Neural progenitor cell (in vitro differentiated cells): ENCODE measurements around the gene PPARGC1A. TPM values are rescaled to one million over a fixed set of nuclear protein-coding genes. Genes with fewer than 3 reads are reported as not detected.

ENCODE experiments used
- DNase-seq: peaks from one replicate; pipeline ENCODE4 v3.0.0-alpha.2; 2016; ENCODE audit warnings: low spot score
- H2AFZ ChIP-seq: fragments of 200-600 bp; sonication (generic); replicated peaks from 2 replicates; pipeline ENCODE4 v1.6.1; 2016; ENCODE audit warnings: antibody characterized with exemption
- H3F3A ChIP-seq: fragments of 200-600 bp; sonication (generic); 2 replicates; pipeline ENCODE4 v1.6.1; 2016; ENCODE audit warnings: antibody characterized with exemption, low read depth
- H3K27ac ChIP-seq: fragments of 200-600 bp; sonication (generic); 2 replicates; pipeline ENCODE4 v1.5.1; 2016; ENCODE audit warnings: mild to moderate bottlenecking
- H3K27me3 ChIP-seq: fragments of 200-600 bp; sonication (generic); 2 replicates; pipeline ENCODE4 v1.6.1; 2016; ENCODE audit warnings: mild to moderate bottlenecking, moderate library complexity
- H3K36me3 ChIP-seq: fragments of 200-600 bp; sonication (generic); 2 replicates; pipeline ENCODE4 v1.5.1; 2016
- H3K4me1 ChIP-seq: fragments of 200-600 bp; sonication (generic); 2 replicates; pipeline ENCODE4 v1.6.1; 2016; ENCODE audit warnings: mixed run types
- H3K4me2 ChIP-seq: fragments of 200-600 bp; sonication (generic); 2 replicates; pipeline ENCODE4 v1.6.1; 2016
- H3K4me3 ChIP-seq: fragments of 200-600 bp; sonication (generic); 2 replicates; pipeline ENCODE4 v1.5.1; 2016
- H3K79me2 ChIP-seq: fragments of 200-600 bp; sonication (generic); 2 replicates; pipeline ENCODE4 v1.6.1; 2016; ENCODE audit warnings: low read depth
- H3K9ac ChIP-seq: fragments of 200-600 bp; sonication (generic); 2 replicates; pipeline ENCODE4 v1.6.1; 2016
- H3K9me3 ChIP-seq: fragments of 200-600 bp; sonication (generic); 2 replicates; pipeline ENCODE4 v1.5.1; 2016; ENCODE audit warnings: low read depth
- H4K20me1 ChIP-seq: fragments of 200-600 bp; sonication (generic); 2 replicates; pipeline ENCODE4 v1.6.1; 2016; ENCODE audit warnings: low read depth
- H3K27ac Mint-ChIP-seq: 3 replicates; pipeline ENCODE4 v1.8.0; 2021; ENCODE audit warnings: mixed read lengths
- H3K27me3 Mint-ChIP-seq: 2 replicates; pipeline ENCODE4 v1.8.0; 2022; ENCODE audit warnings: low read depth, mild to moderate bottlenecking, inconsistent platforms, moderate library complexity, mixed read lengths; ENCODE audit not compliant: insufficient read depth
- H3K36me3 Mint-ChIP-seq: 3 replicates; pipeline ENCODE4 v1.8.0; 2021; ENCODE audit warnings: mixed read lengths
- H3K4me1 Mint-ChIP-seq: 3 replicates; pipeline ENCODE4 v1.8.0; 2021; ENCODE audit warnings: mixed read lengths
- H3K4me3 Mint-ChIP-seq: 3 replicates; pipeline ENCODE4 v1.8.0; 2021; ENCODE audit warnings: mild to moderate bottlenecking, moderate library complexity, mixed read lengths
- H3K9me3 Mint-ChIP-seq: 3 replicates; pipeline ENCODE4 v1.8.0; 2020; ENCODE audit warnings: mixed read lengths
- EZH2 ChIP-seq: fragments of 200-600 bp; sonication (generic); IDR thresholded peaks from 2 replicates; pipeline ENCODE4 v1.6.1; 2017; ENCODE audit warnings: antibody characterized with exemption, mild to moderate bottlenecking, moderate library complexity
- EZH2phosphoT487 ChIP-seq: fragments of 200-600 bp; sonication (generic); IDR thresholded peaks from 2 replicates; pipeline ENCODE4 v1.6.1; 2017; ENCODE audit warnings: antibody characterized with exemption
- total RNA-seq: library from RNA; depleted of rRNA; stranded (reverse); fragments of >200 nt; gene quantifications from 2 replicates; pipeline ENCODE4 v1.2.3, GENCODE V29; 2015; ENCODE audit warnings: low replicate concordance
- TF ChIP-seq, protein P1 (sequence below): fragments of 200-600 bp; sonication (generic); IDR thresholded peaks from 2 replicates; pipeline ENCODE4 v1.5.1; 2017; ENCODE audit warnings: antibody characterized with exemption, mild to moderate bottlenecking

The PPARGC1A gene
- total RNA-seq, 1 donor from 2014 or later = 6.6 TPM

DNA sequence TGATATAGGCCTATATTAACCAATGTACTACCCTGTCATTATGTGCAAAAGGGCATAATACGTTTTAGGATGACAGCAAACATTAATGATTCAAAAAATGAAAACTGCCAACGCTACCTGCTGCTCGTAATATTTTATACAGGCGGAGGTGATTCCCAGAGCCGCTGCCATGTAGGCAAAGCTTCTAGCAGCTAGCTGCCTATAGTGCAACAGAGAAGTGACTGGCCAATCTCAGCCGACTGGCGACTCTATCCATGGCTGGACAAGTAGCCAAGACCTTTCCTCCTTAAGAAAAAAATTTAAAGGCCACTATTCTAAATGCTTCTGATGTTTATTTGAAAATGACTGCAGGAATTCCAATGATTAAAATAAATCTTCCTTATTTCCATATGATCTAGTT, 1.9 kb downstream of the PPARGC1A start:
- no peaks in the 10 kb centered on the region for H3K27me3 Mint-ChIP-seq
- Histone ChIP-seq H3F3A (no peaks in the 10 kb centered on the region), H3K9me3 (no peaks in the 10 kb centered on the region), H3K4me1 (peaks cover 24% of the 10 kb centered on the region), H3K36me3 (no peaks in the 10 kb centered on the region), H3K4me2 (no peak overlapping the region), H3K27me3 (peaks cover 21% of the 10 kb centered on the region), H3K27ac (no peak overlapping the region), H3K9ac (no peak overlapping the region), H2AFZ (no peak overlapping the region), H3K79me2 (no peaks in the 10 kb centered on the region), H4K20me1 (no peaks in the 10 kb centered on the region), H3K4me3 (no peak overlapping the region)
- H3K27ac Mint-ChIP-seq = no peak overlapping the region
- H3K4me3 Mint-ChIP-seq = peak overlapping the region; percentile 89
- H3K36me3 Mint-ChIP-seq = peaks cover 5% of the 10 kb centered on the region
- H3K4me1 Mint-ChIP-seq = peaks cover 46% of the 10 kb centered on the region
- no peaks in the 10 kb centered on the region for H3K9me3 Mint-ChIP-seq
- TF ChIP-seq, protein P1, sequence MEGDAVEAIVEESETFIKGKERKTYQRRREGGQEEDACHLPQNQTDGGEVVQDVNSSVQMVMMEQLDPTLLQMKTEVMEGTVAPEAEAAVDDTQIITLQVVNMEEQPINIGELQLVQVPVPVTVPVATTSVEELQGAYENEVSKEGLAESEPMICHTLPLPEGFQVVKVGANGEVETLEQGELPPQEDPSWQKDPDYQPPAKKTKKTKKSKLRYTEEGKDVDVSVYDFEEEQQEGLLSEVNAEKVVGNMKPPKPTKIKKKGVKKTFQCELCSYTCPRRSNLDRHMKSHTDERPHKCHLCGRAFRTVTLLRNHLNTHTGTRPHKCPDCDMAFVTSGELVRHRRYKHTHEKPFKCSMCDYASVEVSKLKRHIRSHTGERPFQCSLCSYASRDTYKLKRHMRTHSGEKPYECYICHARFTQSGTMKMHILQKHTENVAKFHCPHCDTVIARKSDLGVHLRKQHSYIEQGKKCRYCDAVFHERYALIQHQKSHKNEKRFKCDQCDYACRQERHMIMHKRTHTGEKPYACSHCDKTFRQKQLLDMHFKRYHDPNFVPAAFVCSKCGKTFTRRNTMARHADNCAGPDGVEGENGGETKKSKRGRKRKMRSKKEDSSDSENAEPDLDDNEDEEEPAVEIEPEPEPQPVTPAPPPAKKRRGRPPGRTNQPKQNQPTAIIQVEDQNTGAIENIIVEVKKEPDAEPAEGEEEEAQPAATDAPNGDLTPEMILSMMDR = no peak
- TF ChIP-seq EZH2phosphoT487 (no peak), EZH2 (no peak)
- no peak for DNase-seq

GRCh38 chr4:23887173-23887572, 2.7 kb downstream of the PPARGC1A start:
- Histone ChIP-seq H3F3A (no peaks in the 10 kb centered on the region), H3K36me3 (no peaks in the 10 kb centered on the region), H3K9me3 (no peaks in the 10 kb centered on the region), H2AFZ (no peak overlapping the region), H3K9ac (no peak overlapping the region), H3K4me2 (no peak overlapping the region), H3K4me3 (no peak overlapping the region), H3K79me2 (no peaks in the 10 kb centered on the region), H3K4me1 (peaks cover 24% of the 10 kb centered on the region), H3K27ac (no peak overlapping the region), H3K27me3 (peaks cover 21% of the 10 kb centered on the region), H4K20me1 (no peaks in the 10 kb centered on the region)
- H3K9me3 Mint-ChIP-seq = no peaks in the 10 kb centered on the region
- H3K36me3 Mint-ChIP-seq = peaks cover 5% of the 10 kb centered on the region
- peaks cover 45% of the 10 kb centered on the region for H3K4me1 Mint-ChIP-seq
- no peak for DNase-seq
- H3K27me3 Mint-ChIP-seq = no peaks in the 10 kb centered on the region
- no peak overlapping the region for H3K27ac Mint-ChIP-seq
- TF ChIP-seq EZH2 (no peak), EZH2phosphoT487 (no peak)
- TF ChIP-seq, protein P1 = no peak
- no peak overlapping the region for H3K4me3 Mint-ChIP-seq

GRCh38 chr4:23885943-23886590, 3.8 kb downstream of the PPARGC1A start:
- no peak overlapping the region for H3K27ac Mint-ChIP-seq
- H2AFZ ChIP-seq = no peak overlapping the region
- peaks cover 43% of the 10 kb centered on the region for H3K4me1 Mint-ChIP-seq
- no peaks in the 10 kb centered on the region for H3K36me3 ChIP-seq
- no peaks in the 10 kb centered on the region for H3K9me3 Mint-ChIP-seq
- no peaks in the 10 kb centered on the region for H3K79me2 ChIP-seq
- H3K27me3 Mint-ChIP-seq = no peaks in the 10 kb centered on the region
- peaks cover 23% of the 10 kb centered on the region for H3K4me1 ChIP-seq
- no peak overlapping the region for H3K4me3 ChIP-seq
- H3F3A ChIP-seq = no peaks in the 10 kb centered on the region
- peaks cover 5% of the 10 kb centered on the region for H3K36me3 Mint-ChIP-seq
- H3K4me2 ChIP-seq = no peak overlapping the region
- no peak for DNase-seq
- no peaks in the 10 kb centered on the region for H4K20me1 ChIP-seq
- H3K27ac ChIP-seq = no peak overlapping the region
- TF ChIP-seq, protein P1 = no peak
- TF ChIP-seq EZH2 = no peak
- TF ChIP-seq EZH2phosphoT487 = no peak
- no peak overlapping the region for H3K4me3 Mint-ChIP-seq
- no peak overlapping the region for H3K9ac ChIP-seq
- H3K9me3 ChIP-seq = no peaks in the 10 kb centered on the region
- peaks cover 21% of the 10 kb centered on the region for H3K27me3 ChIP-seq
